Esophagus (tissue), 2 donors: ENCODE measurements around the gene RPS6KA6. TPM values are rescaled to one million over a fixed set of nuclear protein-coding genes. Genes with fewer than 3 reads are reported as not detected.

ENCODE experiments used
- H3K27ac ChIP-seq, 2 donors: one replicate each; pipeline ENCODE4 v1.5.1; 2013; ENCODE audit warnings: low read depth in 2 of 2, mild to moderate bottlenecking in 2 of 2, inconsistent platforms in 1 of 2, low read length in 1 of 2, moderate library complexity in 1 of 2
- H3K27me3 ChIP-seq, 2 donors: one replicate each; pipeline ENCODE4 v1.6.1; 2013; ENCODE audit warnings: low read length in 2 of 2, control low read depth in 1 of 2, mild to moderate bottlenecking in 1 of 2; ENCODE audit not compliant: insufficient read depth in 2 of 2, control insufficient read depth in 1 of 2
- H3K36me3 ChIP-seq, 2 donors: one replicate each; pipeline ENCODE4 v1.6.1; 2013; ENCODE audit warnings: low read length in 1 of 2; ENCODE audit not compliant: control insufficient read depth in 2 of 2, insufficient read depth in 2 of 2
- H3K4me1 ChIP-seq, 2 donors: one replicate each; pipeline ENCODE4 v1.6.1; 2013; ENCODE audit warnings: low read length in 1 of 2; ENCODE audit not compliant: control insufficient read depth in 2 of 2, insufficient read depth in 2 of 2
- H3K4me3 ChIP-seq, 2 donors: one replicate each; pipeline ENCODE4 v1.5.1; 2013; ENCODE audit warnings: low read length in 2 of 2, mild to moderate bottlenecking in 2 of 2, low read depth in 1 of 2, moderate library complexity in 1 of 2
- H3K9me3 ChIP-seq, 2 donors: one replicate each; pipeline ENCODE4 v1.6.1; 2013; ENCODE audit warnings: mild to moderate bottlenecking in 2 of 2, low read depth in 1 of 2, low read length in 1 of 2, moderate library complexity in 1 of 2; ENCODE audit not compliant: control insufficient read depth in 2 of 2, insufficient read depth in 1 of 2
- WGBS, 2 donors: extraction: QIAGEN DNeasy Blood & Tissue Kit; methylation state at CpG; one replicate each; pipeline ENCODE4 v1.1.7; 2013; 5-methylcytosine and 5-hydroxymethylcytosine counted together
- polyA plus RNA-seq, 2 donors: library from polyadenylated mRNA; stranded (reverse); fragments of 200-250 nt; gene quantifications; one replicate each; pipeline ENCODE4 v1.2.3, GENCODE V29; 2013
- donor health status: healthy with polysubstance abuse.
- donor health status: Bipolar disorder and iron deficiency.

The RPS6KA6 gene
- under 1 TPM; 0.48 to 0.53 TPM for polyA plus RNA-seq

- Histone ChIP-seq H3K27ac (peak within 1 kb of the TSS in 1 of 2 donors; percentile 59), H3K4me3 (peak within 1 kb of the TSS; percentile 71 to 74), H3K36me3 (no peaks in the 10 kb centered on the region), H3K9me3 (peaks cover 0 to 7% of the 10 kb centered on the region in 2 donors), H3K27me3 (no peaks in the 10 kb centered on the region), H3K4me1 (no peaks in the 10 kb centered on the region)
- 3 to 18% methylated on average over 46 to 81 of the region's 81 CpGs for WGBS, 2 donors
Measured at GRCh38 chrX:84187533-84188319, at the start of gene RPS6KA6. RPS6KA6 (minus strand) TSS chrX:84188199; CDS start chrX:84187899, 300 bp downstream.

- H3K27ac ChIP-seq = no peak overlapping the region
- no peaks in the 10 kb centered on the region for H3K27me3 ChIP-seq
- no peaks in the 10 kb centered on the region for H3K36me3 ChIP-seq
- WGBS, 2 donors = 77 to 92% methylated on average over 3 of the region's 3 CpGs
- no peak overlapping the region for H3K4me3 ChIP-seq
- H3K9me3 ChIP-seq = no peaks in the 10 kb centered on the region
- H3K4me1 ChIP-seq = no peaks in the 10 kb centered on the region
Measured at GRCh38 chrX:84224741-84225140, 36.7 kb upstream of the RPS6KA6 start.

DNA sequence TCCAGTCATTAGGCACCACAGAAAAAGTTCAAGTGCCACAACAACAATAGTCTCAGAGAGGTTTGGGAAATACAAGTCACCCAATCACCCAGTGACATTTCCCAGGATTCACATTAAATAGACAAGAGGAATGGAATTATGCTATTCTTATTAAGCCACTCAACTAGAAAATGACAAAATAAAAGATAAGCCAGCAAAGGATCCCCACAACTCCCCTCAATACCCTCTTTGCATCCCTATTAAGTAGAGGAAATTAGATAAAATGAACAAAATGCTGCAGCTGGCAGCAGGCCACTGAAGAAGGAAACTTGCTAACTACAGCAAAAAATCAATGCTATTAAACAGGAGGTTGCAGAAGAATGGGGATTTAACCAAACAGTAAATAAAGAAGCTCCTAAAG is 35.3 kb upstream of the RPS6KA6 start:
- Histone ChIP-seq H3K9me3 (no peaks in the 10 kb centered on the region), H3K36me3 (no peaks in the 10 kb centered on the region), H3K27me3 (no peaks in the 10 kb centered on the region), H3K4me1 (no peaks in the 10 kb centered on the region), H3K27ac (no peak overlapping the region), H3K4me3 (no peak overlapping the region)

GRCh38 chrX:84221181-84221580 is 33.2 kb upstream of the RPS6KA6 start:
- Histone ChIP-seq H3K9me3 (no peaks in the 10 kb centered on the region), H3K4me1 (no peaks in the 10 kb centered on the region), H3K27me3 (no peaks in the 10 kb centered on the region), H3K36me3 (no peaks in the 10 kb centered on the region), H3K27ac (no peak overlapping the region), H3K4me3 (no peak overlapping the region)
- 37 to 59% methylated on average over 2 of the region's 2 CpGs for WGBS, 2 donors

GRCh38 chrX:84219551-84219950 is 31.6 kb upstream of the RPS6KA6 start:
- no peaks in the 10 kb centered on the region for H3K36me3 ChIP-seq
- H3K4me1 ChIP-seq = no peaks in the 10 kb centered on the region
- no peak overlapping the region for H3K4me3 ChIP-seq
- H3K9me3 ChIP-seq = no peaks in the 10 kb centered on the region
- 41 to 74% methylated on average over 1 of the region's 1 CpG for WGBS, 2 donors
- no peak overlapping the region for H3K27ac ChIP-seq
- H3K27me3 ChIP-seq = no peaks in the 10 kb centered on the region

DNA sequence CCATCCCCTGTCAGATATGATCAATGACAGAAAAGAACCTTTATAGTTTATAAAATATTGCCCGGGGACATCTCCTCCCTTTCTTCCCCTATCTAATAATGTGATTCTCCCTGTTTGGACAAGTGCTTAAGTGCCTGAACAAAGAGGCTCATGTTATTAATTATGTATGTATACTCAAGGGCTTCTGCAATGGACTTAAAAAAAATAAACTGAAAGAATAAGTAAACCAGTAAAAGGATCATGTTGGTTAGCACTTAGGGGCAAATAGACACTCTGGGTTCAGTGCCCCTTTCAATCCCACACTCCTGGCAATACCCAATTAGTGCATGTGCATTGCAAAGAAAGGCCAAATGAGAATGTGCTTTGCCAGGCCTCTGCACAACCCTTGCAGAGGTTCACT is 30.7 kb upstream of the RPS6KA6 start:
- no peak overlapping the region for H3K4me3 ChIP-seq
- H3K9me3 ChIP-seq = no peaks in the 10 kb centered on the region
- H3K27me3 ChIP-seq = no peaks in the 10 kb centered on the region
- H3K36me3 ChIP-seq = no peaks in the 10 kb centered on the region
- no peaks in the 10 kb centered on the region for H3K4me1 ChIP-seq
- H3K27ac ChIP-seq = no peak overlapping the region
- 36 to 48% methylated on average over 1 of the region's 1 CpG for WGBS, 2 donors

DNA sequence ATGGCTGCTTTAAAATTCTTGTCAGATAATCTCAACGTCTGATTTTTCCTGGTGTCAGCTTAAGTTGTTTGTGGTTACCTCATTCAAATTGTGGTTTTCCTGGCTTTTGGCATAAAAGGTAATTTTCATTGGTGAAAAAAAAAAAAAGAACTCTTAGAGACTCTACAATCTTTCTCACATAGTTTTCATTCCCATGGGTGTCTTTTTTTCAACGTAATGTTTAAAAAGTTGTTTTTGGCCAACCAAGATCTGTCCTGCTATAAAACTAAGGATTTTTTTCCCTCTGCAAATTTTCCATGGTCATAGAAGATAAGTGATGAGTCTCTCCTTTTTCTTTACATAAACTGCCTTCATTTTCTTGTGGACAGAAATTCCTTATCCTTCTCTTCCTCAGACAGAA is 28.9 kb upstream of the RPS6KA6 start:
- Histone ChIP-seq H3K27ac (no peak overlapping the region), H3K36me3 (no peaks in the 10 kb centered on the region), H3K27me3 (no peaks in the 10 kb centered on the region), H3K4me3 (no peak overlapping the region), H3K9me3 (no peaks in the 10 kb centered on the region), H3K4me1 (no peaks in the 10 kb centered on the region)
- 30 to 59% methylated on average over 2 of the region's 2 CpGs for WGBS, 2 donors

DNA sequence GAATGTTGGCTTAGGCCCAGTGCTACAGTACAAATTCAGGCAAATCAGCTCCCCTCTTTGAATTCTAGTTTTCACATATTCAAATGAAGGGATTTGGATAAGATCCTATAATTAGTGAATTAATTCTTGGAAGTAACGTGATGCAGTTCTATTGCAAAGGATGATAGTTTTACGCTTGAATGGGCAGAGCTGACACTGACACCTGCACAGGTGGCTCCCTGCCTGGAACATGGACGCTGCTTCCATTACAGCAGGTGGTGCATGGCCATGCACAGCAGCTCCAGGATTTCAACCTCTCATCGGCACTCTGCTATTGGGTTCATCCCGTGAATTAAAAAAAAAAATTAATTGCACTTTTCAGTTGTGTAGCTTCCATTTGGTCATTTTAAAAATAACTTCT is 28.4 kb upstream of the RPS6KA6 start:
- Histone ChIP-seq H3K36me3 (no peaks in the 10 kb centered on the region), H3K4me1 (no peaks in the 10 kb centered on the region), H3K27ac (no peak overlapping the region), H3K9me3 (no peaks in the 10 kb centered on the region), H3K27me3 (no peaks in the 10 kb centered on the region), H3K4me3 (no peak overlapping the region)
- WGBS, 2 donors = 57 to 64% methylated on average over 5 of the region's 5 CpGs

- H3K27me3 ChIP-seq = no peaks in the 10 kb centered on the region
Measured at GRCh38 chrX:84205276-84205675, 17.3 kb upstream of the RPS6KA6 start.

DNA sequence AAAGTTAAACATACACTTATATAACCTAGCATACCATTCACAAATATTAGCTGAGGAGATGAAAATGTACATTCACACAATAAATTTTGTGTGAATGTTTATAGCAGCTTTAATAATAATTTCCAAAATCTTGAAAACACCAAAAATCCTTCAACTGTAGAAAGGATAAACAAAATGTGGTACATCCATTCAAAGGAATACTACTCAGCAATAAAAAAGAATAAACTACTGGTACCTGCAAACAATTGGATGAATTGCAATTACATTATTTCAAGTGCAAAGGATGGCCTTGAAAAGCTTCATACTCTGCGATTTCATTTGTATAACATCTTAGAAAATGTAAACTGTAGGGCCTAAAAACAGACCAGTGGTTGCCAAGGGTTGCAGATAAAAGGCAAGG is 11.7 kb upstream of the RPS6KA6 start:
- H3K27me3 ChIP-seq = no peaks in the 10 kb centered on the region
- H3K9me3 ChIP-seq = no peaks in the 10 kb centered on the region
- no peak overlapping the region for H3K4me3 ChIP-seq
- WGBS, 2 donors = 79 to 91% methylated on average over 1 of the region's 1 CpG
- no peaks in the 10 kb centered on the region for H3K36me3 ChIP-seq
- no peak overlapping the region for H3K27ac ChIP-seq
- no peaks in the 10 kb centered on the region for H3K4me1 ChIP-seq

More at GRCh38 chrX:84205276-84205675, 17.3 kb upstream of the RPS6KA6 start:
- no peaks in the 10 kb centered on the region for H3K36me3 ChIP-seq
- H3K9me3 ChIP-seq = no peaks in the 10 kb centered on the region
- H3K4me1 ChIP-seq = no peaks in the 10 kb centered on the region
- H3K27ac ChIP-seq = no peak overlapping the region
- H3K4me3 ChIP-seq = no peak overlapping the region
